Renal cortical epithelial cell (primary cell): ENCODE measurements around the gene KANSL2. TPM values are rescaled to one million over a fixed set of nuclear protein-coding genes. Genes with fewer than 3 reads are reported as not detected.
"Not testable (repeated sequence)": the region's sequence is repeated elsewhere in the genome, so short reads cannot be mapped to it uniquely, and the experiment has no call there.

Experiments
- DNase-seq: peaks from one replicate; pipeline ENCODE4 v3.0.0-alpha.2; 2011; ENCODE audit warnings: low read depth
- total RNA-seq: library from RNA; depleted of rRNA; stranded (reverse); fragments of >200 nt; gene quantifications from 2 replicates; pipeline ENCODE4 v1.2.3, GENCODE V29; 2014

Gene KANSL2, protein sequence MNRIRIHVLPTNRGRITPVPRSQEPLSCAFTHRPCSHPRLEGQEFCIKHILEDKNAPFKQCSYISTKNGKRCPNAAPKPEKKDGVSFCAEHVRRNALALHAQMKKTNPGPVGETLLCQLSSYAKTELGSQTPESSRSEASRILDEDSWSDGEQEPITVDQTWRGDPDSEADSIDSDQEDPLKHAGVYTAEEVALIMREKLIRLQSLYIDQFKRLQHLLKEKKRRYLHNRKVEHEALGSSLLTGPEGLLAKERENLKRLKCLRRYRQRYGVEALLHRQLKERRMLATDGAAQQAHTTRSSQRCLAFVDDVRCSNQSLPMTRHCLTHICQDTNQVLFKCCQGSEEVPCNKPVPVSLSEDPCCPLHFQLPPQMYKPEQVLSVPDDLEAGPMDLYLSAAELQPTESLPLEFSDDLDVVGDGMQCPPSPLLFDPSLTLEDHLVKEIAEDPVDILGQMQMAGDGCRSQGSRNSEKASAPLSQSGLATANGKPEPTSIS
- 61.7 and 69.8 TPM in 2 replicates for total RNA-seq

- peak; percentile 97 for DNase-seq
Observed at GRCh38 chr12:48681710-48682532, at the start of gene KANSL2. Gene KANSL2, minus strand, starts transcription at chr12:48682238. Its CDS starts 606 bp downstream, at chr12:48681632.

GRCh38 chr12:48728807-48729206 lies 46.8 kb upstream of the KANSL2 start:
- no peak for DNase-seq

GRCh38 chr12:48720737-48721136 lies 38.7 kb upstream of the KANSL2 start:
- DNase-seq: not testable (repeated sequence)

GRCh38 chr12:48720171-48720570 lies 38.1 kb upstream of the KANSL2 start:
- not testable (repeated sequence) for DNase-seq

DNA sequence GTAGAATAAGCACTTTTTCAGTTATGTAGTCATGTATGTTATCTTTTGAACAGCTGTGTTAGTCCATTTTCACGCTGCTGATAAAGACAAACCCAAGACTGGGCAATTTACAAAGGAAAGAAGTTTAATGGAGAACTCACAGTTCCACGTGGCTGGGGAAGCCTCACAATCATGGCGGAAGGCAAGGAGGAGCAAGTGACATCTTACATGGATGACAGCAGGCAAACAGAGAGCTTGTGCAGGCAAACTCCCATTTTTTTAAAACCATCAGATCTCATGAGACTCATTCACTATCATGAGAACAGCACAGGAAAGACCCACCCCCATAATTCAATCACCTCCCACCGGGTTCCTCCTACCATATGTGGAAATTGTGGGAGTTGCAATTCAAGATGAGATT lies 37.0 kb upstream of the KANSL2 start:
- DNase-seq: not testable (repeated sequence)

DNA sequence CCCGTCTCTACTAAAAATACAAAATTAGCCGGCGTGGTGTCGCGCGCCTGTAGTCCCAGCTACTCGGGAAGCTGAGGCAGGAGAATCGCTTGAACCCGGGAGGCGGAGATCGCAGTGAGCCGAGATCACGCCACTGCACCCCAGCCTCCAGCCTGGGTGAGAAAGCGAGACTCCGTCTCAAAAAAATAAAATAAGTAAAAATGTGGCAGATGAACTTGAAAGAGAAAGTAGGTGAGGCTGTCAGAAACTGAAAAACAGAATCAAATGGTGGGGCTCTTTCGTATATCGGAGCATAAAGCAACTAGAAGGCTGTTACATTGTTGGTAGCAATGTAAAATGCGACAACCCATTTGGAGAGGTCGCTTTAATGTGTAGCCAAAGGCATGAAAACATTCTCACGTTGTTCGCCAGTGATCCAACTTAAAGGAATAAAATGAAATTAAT lies 35.2 kb upstream of the KANSL2 start:
- peak; percentile 13 for DNase-seq

GRCh38 chr12:48716493-48717251 lies 34.6 kb upstream of the KANSL2 start, which contains the start of gene CCNT1:
Gene CCNT1, minus strand, starts transcription at chr12:48716707. Its CDS starts 32 bp downstream, at chr12:48716675.
- DNase-seq: peak; percentile 100

- DNase-seq: no peak
Observed at GRCh38 chr12:48716168-48716492, 34.1 kb upstream of the KANSL2 start.

GRCh38 chr12:48712209-48712608 lies 30.2 kb upstream of the KANSL2 start:
- DNase-seq: no peak

GRCh38 chr12:48698822-48699221 lies 16.8 kb upstream of the KANSL2 start:
- DNase-seq: not testable (repeated sequence)

DNA sequence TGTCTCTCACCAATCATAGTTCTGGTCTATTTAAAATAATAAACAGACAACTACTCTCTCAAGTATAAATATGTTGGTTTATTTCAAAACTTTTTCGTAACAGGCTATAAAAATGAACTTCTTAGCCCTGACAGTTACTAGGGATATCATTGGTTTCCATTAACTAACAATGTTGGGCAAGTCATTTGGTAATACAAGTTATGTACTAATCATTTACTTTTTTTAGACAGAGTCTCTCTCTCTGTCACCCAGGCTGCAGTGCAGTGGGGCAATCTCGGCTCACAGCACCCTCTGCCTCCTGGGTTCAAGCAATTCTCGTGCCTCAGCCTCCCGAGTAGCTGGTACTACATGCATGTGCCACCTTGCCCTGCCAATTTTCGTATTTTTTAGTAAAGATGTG lies 14.6 kb upstream of the KANSL2 start:
- DNase-seq: no peak

GRCh38 chr12:48695859-48696258 lies 13.8 kb upstream of the KANSL2 start:
- DNase-seq: no peak

- no peak for DNase-seq
Observed at GRCh38 chr12:48694038-48694437, 12.0 kb upstream of the KANSL2 start.

DNA sequence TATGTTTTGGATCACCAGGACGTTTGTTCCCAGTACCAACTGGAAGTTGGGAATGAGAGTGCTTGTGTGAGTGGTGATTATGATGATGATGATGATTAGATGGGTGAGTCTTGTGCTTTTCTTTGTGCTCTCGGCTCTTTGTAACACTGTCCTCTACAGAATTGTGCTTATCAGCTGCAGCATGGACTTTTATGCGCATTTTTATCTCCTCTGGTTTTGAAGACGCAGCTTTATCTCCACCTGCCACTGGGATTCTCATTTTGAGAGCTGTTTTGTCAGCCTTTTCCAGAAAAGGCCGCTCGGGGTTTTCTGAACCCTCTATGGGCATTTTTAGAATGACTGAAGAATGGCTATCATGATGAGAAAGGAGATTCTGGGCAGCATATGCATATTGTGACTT lies 11.5 kb upstream of the KANSL2 start:
- DNase-seq: no peak

GRCh38 chr12:48691826-48692487 lies 9.9 kb upstream of the KANSL2 start:
- DNase-seq: no peak

GRCh38 chr12:48690990-48691389 lies 9.0 kb upstream of the KANSL2 start:
- peak; percentile 59 for DNase-seq

- no peak for DNase-seq
Observed at GRCh38 chr12:48690436-48690835, 8.4 kb upstream of the KANSL2 start.

GRCh38 chr12:48688836-48689235 lies 6.8 kb upstream of the KANSL2 start:
- no peak for DNase-seq

DNA sequence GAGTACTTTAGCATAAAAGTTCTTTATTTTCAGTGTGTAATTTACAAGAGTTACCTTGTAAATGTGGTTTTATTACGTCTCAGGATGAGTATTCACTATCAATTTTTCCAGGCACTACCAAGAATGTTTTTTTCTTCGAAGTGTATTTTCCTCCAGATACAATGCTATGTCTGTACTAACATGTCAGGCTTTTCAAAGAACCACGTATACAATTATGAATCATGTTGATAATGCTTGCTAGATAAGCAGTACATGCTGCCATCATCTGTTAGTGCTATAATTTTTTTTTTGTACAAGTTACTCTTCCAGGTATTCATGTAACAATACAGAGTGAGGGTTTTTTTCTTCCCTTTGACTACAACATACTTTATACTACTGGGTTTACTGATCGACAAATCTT lies 5.6 kb upstream of the KANSL2 start:
- DNase-seq: no peak

DNA sequence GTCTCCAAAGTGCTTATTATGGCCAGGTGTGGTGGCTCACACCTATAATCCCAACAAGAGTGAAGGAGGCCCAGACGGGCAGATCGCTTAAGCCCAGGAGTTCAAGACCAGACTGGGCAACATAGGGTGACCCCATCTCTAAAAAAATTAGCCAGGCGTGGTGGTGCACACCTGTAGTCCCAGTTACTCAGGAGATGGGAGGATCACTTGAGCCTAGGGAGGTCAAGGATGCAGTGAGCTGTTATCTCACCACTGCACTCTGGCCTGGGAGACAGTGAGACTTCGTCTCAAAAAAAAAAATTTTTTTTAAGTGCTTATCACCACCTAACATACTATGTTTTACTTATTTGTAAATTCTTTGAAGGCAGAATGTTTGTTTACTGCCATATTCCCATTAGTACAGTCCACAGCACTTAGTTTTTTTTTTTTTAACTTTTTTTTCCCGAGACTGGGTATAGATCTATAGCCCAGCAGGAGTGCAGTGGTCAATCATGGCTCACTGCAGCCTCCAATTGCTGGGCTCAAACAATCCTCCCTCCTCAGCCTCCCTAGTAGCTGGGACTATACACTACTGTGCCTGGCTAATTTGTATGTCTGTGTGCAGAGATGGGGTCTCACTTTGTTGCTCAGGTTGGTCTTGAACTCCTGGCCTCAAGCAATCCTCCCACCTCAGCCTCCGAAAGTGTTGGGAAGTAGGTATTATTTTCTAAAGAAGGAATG lies 4.7 kb upstream of the KANSL2 start:
- no peak for DNase-seq
